NAMALWA (cell line): ENCODE measurements around the gene CHD3.
"Not testable (repeated sequence)": the region's sequence is repeated elsewhere in the genome, so short reads cannot be mapped to it uniquely, and the experiment has no call there.

Experiments
- DNase-seq: peaks from one replicate; pipeline ENCODE4 v3.0.0-alpha.2; 2015; ENCODE audit warnings: low spot score

Gene CHD3

GRCh38 chr17:7849751-7850504 lies 38.7 kb upstream of the CHD3 start:
- no peak for DNase-seq

- DNase-seq = no peak
Observed at GRCh38 chr17:7850701-7851437, 37.7 kb upstream of the CHD3 start.

GRCh38 chr17:7851438-7852261 lies 36.9 kb upstream of the CHD3 start:
- peak; percentile 87 for DNase-seq

- DNase-seq = no peak
Observed at GRCh38 chr17:7852262-7852670, 36.3 kb upstream of the CHD3 start.

- no peak for DNase-seq
Observed at GRCh38 chr17:7852919-7853690, 35.5 kb upstream of the CHD3 start.

GRCh38 chr17:7853691-7854038 lies 34.9 kb upstream of the CHD3 start:
- DNase-seq = no peak

- no peak for DNase-seq
Observed at GRCh38 chr17:7854078-7854777, 34.4 kb upstream of the CHD3 start.

- no peak for DNase-seq
Observed at GRCh38 chr17:7854851-7855659, 33.5 kb upstream of the CHD3 start, which contains the start of gene TMEM88. Gene TMEM88 (plus strand): TSS chr17:7855066. CDS start chr17:7855075, 9 bp downstream.

GRCh38 chr17:7855660-7856010 lies 33.0 kb upstream of the CHD3 start:
- DNase-seq = no peak

GRCh38 chr17:7856011-7856810 lies 32.4 kb upstream of the CHD3 start:
- peak; percentile 61 for DNase-seq

- DNase-seq = peak; percentile 96
Observed at GRCh38 chr17:7856811-7857712, 31.5 kb upstream of the CHD3 start, which contains the start of gene NAA38. Gene NAA38 (minus strand): TSS chr17:7857559. CDS start chr17:7857463, 96 bp downstream.

- DNase-seq = peak; percentile 80
Observed at GRCh38 chr17:7857713-7858521, 30.7 kb upstream of the CHD3 start, which contains the start of gene CYB5D1. Gene CYB5D1 (plus strand): TSS chr17:7858003. CDS start chr17:7858135, 132 bp downstream.

GRCh38 chr17:7858522-7858810 lies 30.1 kb upstream of the CHD3 start:
- no peak for DNase-seq

- DNase-seq = no peak
Observed at GRCh38 chr17:7859028-7859427, 29.6 kb upstream of the CHD3 start.

GRCh38 chr17:7862692-7863437 lies 25.7 kb upstream of the CHD3 start:
- DNase-seq = peak; percentile 51

- DNase-seq = not testable (repeated sequence)
Observed at GRCh38 chr17:7864384-7864783, 24.2 kb upstream of the CHD3 start.
